Measurements from ENCODE around the gene RAB11FIP4. TPM values are rescaled to one million over a fixed set of nuclear protein-coding genes. Genes with fewer than 3 reads are reported as not detected.
"Not testable (repeated sequence)": the region's sequence is repeated elsewhere in the genome, so short reads cannot be mapped to it uniquely, and the experiment has no call there.

The RAB11FIP4 gene
- total and polyA plus RNA-seq, 4 donors = 1.5 to 16.0 (median 3.3) TPM

GRCh38 chr17:31442276-31442675 is 50.8 kb downstream of the RAB11FIP4 start:
- Histone ChIP-seq H3K9ac (ENCODE audit: low read depth in 1 of 2, low read length in 2 of 2) (no peak overlapping the region), H3K4me1 (ENCODE audit: control insufficient read depth in 4 of 4, insufficient read depth in 4 of 4, low read length in 3 of 4) (peaks cover 0 to 8% (median 1%) of the 10 kb centered on the region in 4 donors), H3K36me3 (ENCODE audit: control insufficient read depth in 4 of 4, insufficient read depth in 3 of 4, low read depth in 1 of 4, low read length in 3 of 4) (no peaks in the 10 kb centered on the region), H3K27me3 (ENCODE audit: control insufficient read depth in 4 of 4, insufficient read depth in 4 of 4, low read length in 3 of 4) (no peaks in the 10 kb centered on the region), H3K9me3 (ENCODE audit: control insufficient read depth in 4 of 4, low read length in 3 of 4) (no peaks in the 10 kb centered on the region), H3K4me3 (ENCODE audit: low read depth in 1 of 3, low read length in 3 of 3) (no peak overlapping the region), H3K27ac (ENCODE audit: low read depth in 1 of 2, low read length in 2 of 2) (no peak overlapping the region)
- DNase-seq (ENCODE audit: low spot score) = no peak
- no peak for TF ChIP-seq REST (IDR thresholded peaks at IDR 0.05)
- TF ChIP-seq HNF4G (IDR thresholded peaks at IDR 0.05) = no peak
- no peak for TF ChIP-seq JUND (IDR thresholded peaks at IDR 0.05)
- no peak for TF ChIP-seq RXRA (IDR thresholded peaks at IDR 0.05)
- TF ChIP-seq MAX (IDR thresholded peaks at IDR 0.05) = no peak
- no peak for TF ChIP-seq ZBTB33 (IDR thresholded peaks at IDR 0.05)
- TF ChIP-seq SP1 (IDR thresholded peaks at IDR 0.05) = no peak
- TF ChIP-seq CTCF (IDR thresholded peaks at IDR 0.05; ENCODE audit: low read depth, low read length, missing input control) = no peak
- no peak for TF ChIP-seq EGR1 (IDR thresholded peaks at IDR 0.05; ENCODE audit: low read depth in 2 of 2)
- no peak for TF ChIP-seq ATF3 (IDR thresholded peaks at IDR 0.05)
- 60% methylated on average over 5 of the region's 5 CpGs for WGBS

- not testable (repeated sequence) for H3K36me3 ChIP-seq (ENCODE audit: control insufficient read depth in 4 of 4, insufficient read depth in 3 of 4, low read depth in 1 of 4, low read length in 3 of 4); H3K27ac ChIP-seq (ENCODE audit: low read depth in 1 of 2, low read length in 2 of 2); H3K9me3 ChIP-seq (ENCODE audit: control insufficient read depth in 4 of 4, low read length in 3 of 4); H3K4me1 ChIP-seq (ENCODE audit: control insufficient read depth in 4 of 4, insufficient read depth in 4 of 4, low read length in 3 of 4); DNase-seq (ENCODE audit: low spot score); H3K4me3 ChIP-seq (ENCODE audit: low read depth in 1 of 3, low read length in 3 of 3); H3K27me3 ChIP-seq (ENCODE audit: control insufficient read depth in 4 of 4, insufficient read depth in 4 of 4, low read length in 3 of 4); H3K9ac ChIP-seq (ENCODE audit: low read depth in 1 of 2, low read length in 2 of 2)
- 86% methylated on average over 5 of the region's 5 CpGs for WGBS
These were observed 51.4 kb downstream of the RAB11FIP4 start for GRCh38 chr17:31442856-31443255.

All from liver (tissue), 9 donors.